HPDE6-E6E7 (cell line): ENCODE results near the gene JTB.
"Not testable (repeated sequence)": the region's sequence is repeated elsewhere in the genome, so short reads cannot be mapped to it uniquely, and the experiment has no call there.

ENCODE experiments used
- DNase-seq: peaks from one replicate; pipeline ENCODE4 v3.0.0; 2011; ENCODE audit warnings: missing footprints; ENCODE audit errors: extremely low spot score

Gene JTB

DNA sequence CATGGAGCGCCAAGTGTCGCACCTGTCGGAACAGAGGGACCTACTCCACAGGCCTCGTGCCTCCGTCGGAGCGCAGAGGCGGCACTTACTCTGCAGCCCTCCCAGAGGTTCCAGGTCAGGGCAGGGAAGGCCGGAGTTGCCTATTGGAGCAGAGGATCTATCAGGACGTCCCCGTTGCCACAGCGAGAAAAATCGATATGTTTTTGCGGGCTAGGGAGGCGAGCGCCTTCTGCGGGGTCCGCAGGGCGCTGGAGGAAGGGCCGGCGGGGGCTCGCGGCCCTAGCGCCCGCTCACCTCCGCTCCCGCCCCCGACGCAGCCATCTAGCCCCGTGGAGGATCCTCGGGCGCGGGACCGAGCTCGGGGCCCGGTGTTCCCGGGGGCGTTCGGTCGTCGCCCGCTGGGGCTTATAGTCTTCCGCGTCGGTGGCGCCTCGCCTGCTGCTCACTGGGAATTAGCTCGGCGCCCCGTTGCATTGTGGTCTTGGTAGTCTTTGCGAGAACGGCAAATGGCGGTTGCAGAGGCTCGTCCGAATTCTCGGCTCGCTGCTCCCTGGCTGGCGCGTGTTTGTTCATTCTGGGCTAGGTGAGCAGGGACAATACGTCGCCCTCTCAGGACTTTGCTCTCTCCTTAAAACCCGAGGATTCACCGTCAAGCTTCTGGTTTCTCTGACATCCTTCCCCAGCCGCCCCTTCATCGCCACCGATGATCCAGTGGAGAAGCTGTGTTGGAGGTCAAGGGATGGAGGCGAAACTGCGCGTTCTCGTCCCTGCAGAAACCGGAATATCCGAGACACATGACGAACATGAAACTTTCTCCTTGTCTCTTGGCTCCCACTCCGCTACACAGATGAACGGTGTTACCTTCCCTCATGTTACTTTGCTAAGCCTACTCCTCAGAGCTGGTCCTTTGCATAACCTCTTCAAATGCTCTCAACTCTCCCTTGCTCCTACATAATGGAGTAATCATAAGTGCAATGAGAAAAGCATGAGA lies at the start of gene JTB:
TSS of gene JTB (minus strand) at position 425 of the 991 bp plus-strand sequence. CDS start at position 3, 422 bp downstream.
- DNase-seq, result peak; percentile 79

DNA sequence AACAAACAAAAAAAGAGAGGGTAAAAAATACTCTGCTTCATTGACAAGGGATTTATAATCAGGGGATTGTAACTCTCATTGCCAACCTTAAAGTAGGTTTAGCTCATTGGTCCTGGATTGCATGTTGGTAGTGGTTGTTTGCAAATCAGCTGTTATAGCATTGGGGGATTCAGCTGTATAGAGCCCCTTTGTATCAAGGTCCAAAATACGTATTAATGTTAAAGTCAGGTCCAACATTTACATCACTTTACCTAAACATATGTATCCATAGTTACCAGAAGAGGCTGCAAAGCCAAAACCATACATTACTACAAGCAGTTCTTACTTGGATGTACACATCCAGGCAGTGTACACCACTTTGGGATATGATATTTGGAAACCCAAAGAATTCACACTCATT lies 42.5 kb upstream of the JTB start:
- no peak for DNase-seq

DNA sequence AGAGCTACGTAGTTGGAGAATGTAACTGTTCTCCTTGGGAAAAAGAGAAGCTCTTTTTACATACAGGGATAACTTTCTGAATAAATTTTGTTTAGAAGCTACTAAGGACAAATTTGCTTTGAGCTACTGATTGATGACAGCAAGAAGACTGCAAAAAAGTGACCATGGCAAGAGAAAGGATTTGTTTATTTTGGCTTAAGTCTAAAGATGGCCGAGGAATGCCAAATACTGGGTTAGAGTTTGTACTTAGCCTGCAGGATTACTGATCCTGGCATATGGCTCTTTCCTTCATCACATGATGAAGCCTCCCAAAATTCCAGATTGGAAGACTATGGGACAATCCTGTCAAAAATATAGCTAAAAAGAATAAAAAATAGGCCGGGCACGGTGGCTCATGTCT lies 41.8 kb upstream of the JTB start:
- DNase-seq, result no peak

DNA sequence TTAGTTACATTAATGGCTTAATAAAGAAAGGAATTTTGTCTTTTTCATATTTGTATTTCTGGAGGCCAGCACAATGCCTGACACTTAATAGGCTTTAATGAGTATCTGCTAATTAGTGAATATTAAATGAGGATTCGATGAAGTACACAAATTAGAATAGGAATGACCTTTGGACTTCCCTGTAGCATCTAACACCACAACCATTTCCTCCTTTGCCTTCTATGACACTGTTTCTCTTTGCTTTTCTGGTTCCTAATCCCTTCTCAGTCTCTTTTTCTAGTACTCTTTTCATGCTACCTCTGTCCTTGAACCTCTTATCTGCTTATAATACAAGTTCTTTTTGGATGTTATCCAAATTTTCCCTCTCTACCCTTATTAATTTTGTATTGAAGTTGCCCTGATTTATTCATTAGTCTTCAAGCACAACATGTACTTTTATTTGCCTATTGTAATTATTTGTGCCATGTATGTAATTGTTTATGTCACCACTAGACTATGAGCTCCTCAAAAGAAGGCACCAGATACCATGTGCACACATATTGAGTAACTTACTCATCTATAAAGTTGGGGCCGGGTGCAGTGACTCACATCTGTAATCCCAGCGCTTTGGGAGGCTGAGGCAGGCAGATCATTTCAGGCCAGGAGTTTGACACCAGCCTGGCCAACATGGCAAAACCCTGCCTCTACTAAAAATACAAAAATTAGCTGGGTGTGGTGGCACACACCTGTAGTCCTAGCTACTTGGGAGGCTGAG lies 36.9 kb upstream of the JTB start:
- DNase-seq, result no peak

DNA sequence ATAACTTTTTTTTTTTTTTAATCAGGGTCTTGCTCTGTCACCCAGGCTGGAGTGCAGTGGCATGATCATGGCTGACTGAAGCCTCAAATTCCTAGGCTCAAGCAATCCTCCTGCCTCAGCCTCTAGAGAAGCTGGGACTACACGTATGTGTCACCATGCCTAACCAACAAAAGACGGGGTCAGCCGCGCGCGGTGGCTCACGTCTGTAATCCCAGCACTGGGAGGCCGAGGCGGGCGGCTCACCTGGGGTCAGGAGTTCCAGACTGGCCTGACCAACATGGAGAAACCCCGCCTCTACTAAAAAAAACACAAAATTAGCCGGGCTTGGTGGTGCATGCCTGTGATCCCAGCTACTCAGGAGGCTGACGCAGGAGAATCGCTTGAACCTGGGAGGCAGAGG lies 35.1 kb upstream of the JTB start:
- DNase-seq, result not testable (repeated sequence)

DNA sequence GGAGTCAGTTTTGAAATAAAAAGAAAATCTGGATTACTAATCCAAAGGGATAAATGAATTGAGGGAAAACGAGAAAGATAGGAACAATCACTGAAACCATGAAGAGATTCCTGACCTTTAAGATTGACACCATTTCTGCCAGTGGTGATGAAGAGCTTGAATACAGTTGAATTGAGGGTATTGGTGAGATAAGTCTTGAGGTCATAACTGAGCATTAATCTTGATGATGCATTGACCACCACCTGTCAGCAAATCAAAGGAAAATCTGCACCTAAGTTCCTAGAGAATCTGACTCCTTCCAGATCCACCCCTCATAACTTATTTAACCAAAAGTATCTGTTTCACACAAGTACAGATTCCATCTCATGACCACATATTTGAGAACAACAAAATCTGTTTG lies 34.7 kb upstream of the JTB start:
- DNase-seq, result no peak

DNA sequence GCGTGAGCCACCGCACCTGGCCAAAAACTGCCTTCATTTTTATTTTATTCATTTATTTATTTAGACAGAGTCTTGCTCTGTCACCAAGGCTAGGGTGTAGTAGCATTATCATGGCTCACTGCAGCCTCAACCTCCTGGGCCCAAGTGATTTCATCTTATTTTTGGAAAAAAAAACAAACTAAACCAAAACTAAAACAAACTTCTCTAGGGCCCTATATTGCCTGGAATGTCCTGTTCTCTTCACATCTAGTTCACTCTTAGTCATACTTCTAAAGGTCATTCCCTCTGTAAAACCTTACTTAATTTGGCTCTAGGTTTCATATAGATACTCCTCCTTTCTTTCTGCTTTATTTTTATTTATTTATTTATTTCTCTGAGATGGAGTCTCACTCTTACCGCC lies 28.7 kb upstream of the JTB start:
- no peak for DNase-seq

DNA sequence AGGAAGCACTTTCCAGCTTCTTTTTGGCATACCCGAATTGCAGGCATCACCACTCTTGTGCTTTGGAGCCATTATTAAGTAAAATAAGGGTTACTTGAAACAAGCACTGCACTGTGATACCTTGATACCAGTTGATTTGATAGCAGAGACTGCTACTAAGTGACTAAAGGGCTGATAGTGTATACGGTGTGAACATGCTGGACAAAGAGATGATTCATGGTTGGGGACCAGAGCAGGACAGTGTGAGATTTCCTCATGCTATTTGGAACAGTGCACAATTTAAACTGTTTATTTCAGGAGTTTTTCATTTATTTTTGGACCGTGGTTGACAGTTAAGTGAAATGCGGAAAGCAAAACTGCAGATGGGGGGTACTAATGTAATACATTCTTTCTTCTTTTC lies 22.9 kb upstream of the JTB start:
- DNase-seq, result no peak

DNA sequence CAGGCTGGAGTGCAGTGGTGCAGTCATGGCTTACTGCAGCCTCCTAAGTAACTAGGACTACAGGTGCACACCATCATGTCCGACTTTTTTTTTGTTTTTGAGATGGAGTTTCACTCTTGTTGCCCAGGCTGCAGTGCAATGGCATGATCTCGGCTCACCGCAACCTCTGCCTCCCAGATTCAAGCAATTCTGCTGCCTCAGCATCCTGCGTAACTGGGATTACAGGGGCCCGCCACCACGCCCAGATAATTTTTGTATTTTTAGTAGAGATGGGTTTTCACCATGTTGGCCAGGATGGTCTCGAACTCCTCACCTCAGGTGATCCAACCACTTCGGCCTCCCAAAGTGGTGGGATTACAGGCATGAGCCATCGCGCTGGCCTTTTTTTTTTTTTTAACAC lies 19.4 kb upstream of the JTB start:
- DNase-seq, result not testable (repeated sequence)

DNA sequence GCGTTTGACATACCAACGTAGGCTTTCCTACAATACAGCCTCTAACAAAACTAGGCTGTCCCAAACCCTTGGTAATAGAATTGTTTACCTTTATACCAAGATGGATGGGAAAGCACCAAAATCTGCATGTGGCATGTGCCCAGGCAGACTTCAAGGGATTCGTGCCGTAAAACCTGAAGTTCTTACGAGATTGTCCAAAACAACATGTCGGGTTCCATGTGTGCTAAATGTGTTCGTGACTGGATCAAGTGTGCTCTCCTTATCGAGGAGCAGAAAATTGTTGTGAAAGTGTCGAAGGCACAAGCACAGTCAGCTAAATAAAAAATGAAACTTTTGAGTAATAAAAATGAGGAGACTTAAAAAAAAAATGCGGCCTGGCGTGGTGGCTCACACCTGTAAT lies 18.2 kb upstream of the JTB start:
- DNase-seq, result no peak

DNA sequence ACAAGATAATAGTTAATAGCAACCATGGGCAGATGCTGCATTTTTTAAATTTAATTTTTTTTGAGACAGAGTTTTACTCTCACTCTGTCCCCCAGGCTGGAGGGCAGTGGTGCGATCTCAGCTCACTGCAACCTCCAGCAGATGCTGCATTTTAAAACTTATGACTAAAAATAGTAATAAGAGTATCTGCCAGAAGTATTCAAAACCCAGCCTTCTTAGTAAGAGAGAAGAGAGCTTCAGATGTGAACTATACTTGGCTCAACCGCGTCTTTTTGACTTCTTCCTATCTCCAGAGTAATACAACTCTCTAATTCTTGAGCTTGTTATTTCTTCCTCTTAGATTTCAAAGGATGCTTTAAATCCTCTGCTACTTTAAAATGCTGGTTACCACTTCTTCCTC lies 17.7 kb upstream of the JTB start:
- no peak for DNase-seq

DNA sequence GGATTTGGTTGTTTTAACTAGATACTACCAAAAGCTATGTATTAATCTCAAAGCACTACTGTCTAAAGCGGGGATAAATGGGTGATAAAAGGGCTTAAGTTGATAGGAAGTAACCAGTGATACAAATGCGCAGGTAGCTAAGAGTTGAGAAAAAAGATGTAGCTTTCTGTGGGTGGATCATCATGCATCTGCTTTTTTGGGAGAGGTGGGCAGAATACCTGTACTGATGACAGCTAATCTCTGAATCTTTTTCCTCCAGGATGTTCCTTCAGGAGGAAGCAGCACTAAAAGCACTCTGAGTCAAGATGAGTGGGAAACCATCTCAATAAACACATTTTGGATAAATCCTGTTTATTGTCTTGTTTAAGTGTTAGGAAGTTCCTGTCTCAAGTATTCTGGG lies 14.3 kb upstream of the JTB start:
- no peak for DNase-seq

DNA sequence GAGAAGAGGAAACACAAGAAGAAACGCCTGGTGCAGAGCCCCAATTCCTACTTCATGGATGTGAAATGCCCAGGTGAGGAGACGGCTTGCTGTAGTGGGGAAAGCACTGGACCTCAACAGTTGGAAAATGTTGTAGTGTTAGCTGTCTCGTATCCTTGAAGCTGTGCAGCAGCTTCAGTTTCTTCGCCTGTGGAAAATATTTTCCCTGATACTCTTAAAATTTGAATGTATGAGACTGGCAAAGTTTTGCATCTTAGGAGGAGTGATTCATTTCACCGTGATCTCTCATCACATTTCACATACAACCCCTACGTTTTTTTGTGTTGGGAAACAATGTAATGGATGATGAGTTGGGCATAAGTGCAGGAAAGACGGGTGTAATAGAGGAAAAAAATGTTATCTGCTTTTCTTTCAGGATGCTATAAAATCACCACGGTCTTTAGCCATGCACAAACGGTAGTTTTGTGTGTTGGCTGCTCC lies 13.7 kb upstream of the JTB start:
- DNase-seq, result no peak

DNA sequence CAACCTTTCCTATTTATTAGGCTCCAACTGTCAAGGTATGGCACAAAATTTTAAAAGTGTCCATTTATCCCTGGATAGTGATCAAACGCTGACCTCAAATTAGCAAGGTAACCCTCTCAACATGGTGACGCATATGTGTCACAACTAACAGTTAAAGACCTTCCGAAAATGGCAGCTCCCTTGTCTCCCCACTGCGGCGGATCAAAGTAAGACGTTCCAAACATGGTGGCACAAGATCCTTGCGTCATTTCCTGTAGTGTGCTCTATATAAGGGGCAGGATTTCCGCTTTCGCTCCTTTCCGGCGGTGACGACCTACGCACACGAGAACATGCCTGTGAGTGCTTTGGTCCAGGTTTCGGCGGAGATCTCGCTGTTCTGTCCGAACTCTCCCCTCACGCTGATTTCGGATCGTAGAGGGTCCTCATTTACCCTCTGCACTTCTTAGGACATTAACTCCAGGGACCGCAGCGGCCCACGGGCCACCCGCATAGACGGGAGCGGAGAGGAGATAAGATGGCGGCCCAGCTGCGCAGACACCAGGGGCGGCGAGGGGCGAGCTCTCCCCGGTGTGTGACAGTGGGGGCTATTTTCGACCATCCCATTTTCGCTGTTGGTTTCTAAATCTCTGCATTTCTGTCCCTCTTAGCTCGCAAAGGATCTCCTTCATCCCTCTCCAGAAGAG lies 13.1 kb upstream of the JTB start, which contains the start of gene RPS27:
TSS of gene RPS27 (plus strand) at position 295 of the 683 bp plus-strand sequence. CDS start at position 330, 35 bp downstream.
- peak; percentile 89 for DNase-seq

DNA sequence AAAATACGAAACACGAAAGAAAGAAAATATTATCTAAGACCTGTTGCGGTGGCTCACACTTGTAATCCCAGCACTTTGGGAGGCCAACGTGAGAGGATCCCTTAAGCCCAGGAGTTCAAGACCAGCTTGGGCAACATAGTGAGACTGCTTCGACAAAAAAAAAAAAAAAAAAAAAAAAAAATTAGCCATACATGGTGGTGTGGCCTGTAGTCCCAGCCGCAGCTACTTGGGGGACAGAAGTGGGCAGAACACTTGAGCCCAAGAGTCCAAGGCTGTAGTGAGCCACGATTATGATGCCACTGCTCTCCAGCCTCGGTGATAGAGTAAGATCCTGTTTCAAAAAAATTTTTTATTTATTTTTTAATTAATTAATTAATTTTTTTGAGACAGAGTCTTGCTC lies 10.1 kb upstream of the JTB start:
- no peak for DNase-seq

DNA sequence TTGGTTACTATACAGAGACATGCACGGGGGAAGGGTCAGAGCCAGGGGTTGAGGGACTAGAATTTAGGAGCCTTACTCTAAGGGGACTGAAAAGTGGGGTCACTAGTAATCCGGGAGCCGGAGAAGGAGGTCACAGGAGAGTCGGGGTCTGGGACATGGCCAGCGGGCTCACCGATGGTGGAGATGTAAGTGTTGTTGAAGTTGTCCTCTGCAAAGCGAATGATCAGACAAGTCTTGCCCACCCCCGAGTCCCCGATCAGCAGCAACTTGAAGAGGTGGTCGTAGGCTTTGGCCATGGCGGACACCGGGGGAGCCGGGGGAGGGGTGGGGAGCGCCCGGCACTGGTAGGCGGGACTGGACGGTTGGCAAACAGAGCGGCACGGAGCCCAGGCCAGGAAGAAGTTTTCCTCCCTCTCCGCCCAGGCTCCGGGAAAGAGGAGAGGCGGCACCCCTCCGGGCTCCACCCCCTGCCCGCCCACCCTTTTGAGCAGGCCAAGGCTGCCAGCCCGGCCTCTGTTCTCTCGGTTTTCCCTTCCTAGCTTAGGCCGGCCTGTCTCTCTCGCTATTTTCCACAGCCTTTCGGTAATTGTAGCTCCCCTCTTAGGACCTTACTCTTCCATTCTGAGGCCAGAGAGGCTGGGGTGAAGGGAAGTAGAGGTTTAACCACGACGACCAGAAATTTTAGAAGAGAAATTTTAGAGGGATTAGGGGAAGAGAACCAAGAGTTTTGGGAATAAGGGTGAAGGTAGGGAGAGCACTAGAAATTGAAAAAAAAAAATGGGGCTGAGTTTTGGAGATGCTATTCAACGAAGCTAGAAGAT lies 8.7 kb upstream of the JTB start, which contains the start of gene RAB13:
TSS of gene RAB13 (minus strand) at position 399 of the 821 bp plus-strand sequence. CDS start at position 296, 103 bp downstream.
- peak; percentile 93 for DNase-seq

DNA sequence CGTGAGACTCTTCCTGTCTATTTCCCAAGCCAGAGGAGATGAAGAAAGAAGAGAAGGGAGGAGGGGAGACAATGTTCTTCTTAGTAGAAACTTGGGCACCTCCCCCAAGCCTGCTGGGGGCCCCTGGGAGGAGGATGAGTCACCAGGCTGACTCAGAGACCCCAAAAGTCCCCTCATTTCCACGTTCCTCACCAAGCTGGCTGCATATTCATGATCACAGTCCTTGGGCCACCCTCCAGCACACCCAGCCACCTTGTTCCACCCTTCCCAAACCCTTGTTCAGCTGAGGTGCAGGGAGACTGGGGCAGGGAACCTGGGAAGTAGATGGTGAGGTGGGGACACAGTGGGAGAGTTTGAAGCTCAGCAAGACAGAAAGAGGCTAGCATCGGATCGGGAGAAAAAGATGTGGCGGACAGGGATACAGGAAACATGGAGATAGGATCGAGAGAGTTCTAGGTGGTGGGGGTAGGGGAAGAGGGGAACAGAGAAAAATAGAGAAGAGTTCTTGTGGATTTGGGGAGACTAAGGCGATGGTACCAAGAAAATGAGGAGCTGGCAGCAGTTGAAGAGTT lies 8.0 kb upstream of the JTB start:
- DNase-seq, result no peak

DNA sequence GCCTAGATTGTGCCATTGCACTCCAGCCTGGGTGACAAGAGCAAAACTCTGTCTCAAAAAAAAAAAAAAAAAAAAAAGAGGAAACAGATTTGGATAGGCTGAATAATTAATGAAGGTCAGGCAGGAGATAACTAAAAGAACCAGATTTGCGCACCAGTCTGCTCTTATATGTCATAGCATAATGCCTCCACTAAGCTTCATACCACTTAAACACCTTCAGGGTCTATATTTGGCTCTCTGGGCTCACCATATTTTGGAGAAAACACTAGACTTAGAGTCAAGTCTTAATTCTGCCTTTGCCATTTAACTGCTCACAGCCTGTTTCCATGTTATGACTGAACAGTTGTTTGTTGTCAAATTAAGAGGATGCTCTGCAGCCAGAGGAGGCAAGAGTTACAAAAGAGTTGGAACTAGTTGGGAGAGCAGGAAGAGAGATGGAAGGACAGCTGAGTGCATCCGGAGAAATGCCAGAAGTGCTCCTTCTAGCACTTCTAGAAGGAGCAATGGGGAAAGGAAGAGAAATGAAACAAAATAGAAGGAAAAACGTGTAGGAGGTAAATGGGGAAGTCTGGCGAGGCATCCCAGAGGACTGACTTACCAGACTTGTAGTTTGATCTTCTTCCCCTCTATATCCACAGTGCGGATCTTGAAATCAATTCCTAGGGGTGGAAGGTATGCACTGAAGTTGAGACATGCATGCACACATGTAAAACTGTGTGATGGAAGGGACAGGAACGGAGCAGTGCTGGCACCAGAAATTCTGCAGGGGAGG lies 6.8 kb upstream of the JTB start:
- DNase-seq, result no peak

DNA sequence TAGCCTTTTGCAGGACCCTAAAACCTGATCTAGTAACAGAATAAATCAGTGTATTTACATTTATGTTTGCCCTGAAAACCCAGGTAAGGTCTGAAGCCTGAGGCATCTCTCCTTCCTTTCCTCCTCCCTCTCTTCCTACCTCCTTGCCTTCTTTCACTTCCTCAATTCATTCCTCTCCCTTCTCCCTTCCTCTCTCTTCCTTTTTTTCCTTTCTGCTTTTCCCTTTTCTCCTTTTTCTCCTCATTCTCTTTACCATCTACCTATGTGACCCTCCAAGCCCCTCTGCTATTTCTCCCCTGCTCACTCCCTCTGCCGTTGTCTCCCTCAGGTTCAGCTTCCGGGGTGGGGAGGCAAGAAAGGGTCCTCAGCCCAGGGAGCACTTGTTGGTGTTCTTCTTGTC lies 4.3 kb upstream of the JTB start:
- not testable (repeated sequence) for DNase-seq

DNA sequence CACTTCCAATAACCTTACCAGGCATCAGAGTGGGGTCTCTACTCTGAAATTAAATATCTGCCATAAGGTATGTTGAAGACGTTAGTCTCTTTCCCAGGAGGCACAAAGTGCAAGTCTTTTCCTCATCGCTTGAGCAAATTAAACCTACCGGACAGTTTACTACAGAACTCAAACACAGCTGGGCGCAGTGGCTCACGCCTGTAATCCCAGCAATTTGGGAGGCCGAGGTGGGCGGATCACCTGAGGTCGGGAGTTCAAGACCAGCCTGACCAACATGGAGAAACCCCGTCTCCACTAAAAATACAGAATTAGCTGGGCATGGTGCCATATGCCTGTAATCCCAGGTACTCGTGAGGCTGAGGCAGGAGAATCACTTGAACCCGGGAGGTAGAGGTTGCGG lies 1.6 kb upstream of the JTB start:
- not testable (repeated sequence) for DNase-seq
